Neural progenitor cell (in vitro differentiated cells): ENCODE results near the gene IQUB.

Experiments used
- EZH2 ChIP-seq: fragments of 200-600 bp; sonication (generic); IDR thresholded peaks from 2 replicates; pipeline ENCODE4 v1.6.1; 2017; ENCODE audit warnings: antibody characterized with exemption, mild to moderate bottlenecking, moderate library complexity
- TF ChIP-seq, protein P1 (sequence below): fragments of 200-600 bp; sonication (generic); IDR thresholded peaks from 2 replicates; pipeline ENCODE4 v1.5.1; 2017; ENCODE audit warnings: antibody characterized with exemption, mild to moderate bottlenecking

DNA sequence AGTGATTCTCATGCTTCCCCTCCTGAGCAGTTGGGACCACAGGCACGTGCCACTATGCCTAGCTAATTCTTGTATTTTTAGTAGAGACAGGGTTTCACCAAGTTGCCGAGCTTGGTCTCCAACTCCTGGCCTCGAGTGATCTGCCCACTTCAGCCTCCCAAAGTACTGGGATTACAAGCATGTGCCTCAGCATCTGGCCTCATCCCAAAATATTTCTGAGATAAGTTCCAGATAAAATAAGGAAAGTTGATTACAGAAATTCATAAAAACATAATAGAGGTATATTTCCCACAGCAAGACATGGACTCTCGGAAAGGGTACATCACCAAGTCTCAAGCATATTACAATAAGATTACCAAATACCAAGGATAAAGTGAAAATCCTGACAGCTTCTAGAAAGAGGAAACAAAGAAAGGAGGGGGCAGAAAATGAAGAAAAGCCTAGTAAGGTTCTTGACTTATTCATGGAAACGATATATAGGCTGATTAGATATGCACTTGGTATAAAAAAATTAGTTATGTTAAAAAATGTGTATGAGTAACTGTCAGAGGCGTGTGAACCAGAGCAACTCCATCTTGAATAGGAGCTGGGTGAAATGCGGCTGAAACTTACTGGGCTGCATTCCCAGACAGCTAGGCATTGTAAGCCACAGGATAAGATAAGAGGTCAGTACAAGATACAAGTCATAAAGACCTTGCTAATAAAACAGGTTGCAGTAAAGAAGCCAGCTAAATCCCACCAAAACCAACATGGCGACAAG lies 35.0 kb downstream of the IQUB start:
- TF ChIP-seq, protein P1, sequence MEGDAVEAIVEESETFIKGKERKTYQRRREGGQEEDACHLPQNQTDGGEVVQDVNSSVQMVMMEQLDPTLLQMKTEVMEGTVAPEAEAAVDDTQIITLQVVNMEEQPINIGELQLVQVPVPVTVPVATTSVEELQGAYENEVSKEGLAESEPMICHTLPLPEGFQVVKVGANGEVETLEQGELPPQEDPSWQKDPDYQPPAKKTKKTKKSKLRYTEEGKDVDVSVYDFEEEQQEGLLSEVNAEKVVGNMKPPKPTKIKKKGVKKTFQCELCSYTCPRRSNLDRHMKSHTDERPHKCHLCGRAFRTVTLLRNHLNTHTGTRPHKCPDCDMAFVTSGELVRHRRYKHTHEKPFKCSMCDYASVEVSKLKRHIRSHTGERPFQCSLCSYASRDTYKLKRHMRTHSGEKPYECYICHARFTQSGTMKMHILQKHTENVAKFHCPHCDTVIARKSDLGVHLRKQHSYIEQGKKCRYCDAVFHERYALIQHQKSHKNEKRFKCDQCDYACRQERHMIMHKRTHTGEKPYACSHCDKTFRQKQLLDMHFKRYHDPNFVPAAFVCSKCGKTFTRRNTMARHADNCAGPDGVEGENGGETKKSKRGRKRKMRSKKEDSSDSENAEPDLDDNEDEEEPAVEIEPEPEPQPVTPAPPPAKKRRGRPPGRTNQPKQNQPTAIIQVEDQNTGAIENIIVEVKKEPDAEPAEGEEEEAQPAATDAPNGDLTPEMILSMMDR: no peak
- TF ChIP-seq EZH2: no peak
